Common myeloid progenitor, CD34-positive (primary cell): ENCODE measurements around the gene KDM5C.

Experiments used
- CTCF ChIA-PET: fragments of 350-600 bp; sonication (Branson Sonifier 250); formaldehyde crosslinking; loops from one replicate; lab custom pipeline; 2021; ENCODE audit warnings: antibody characterized with exemption; lab: Charles Lee
- POLR2A ChIA-PET: fragments of 350-600 bp; sonication (Branson Sonifier 250); formaldehyde crosslinking; loops from one replicate; lab custom pipeline; 2021; ENCODE audit warnings: antibody characterized with exemption; lab: Charles Lee
- DNase-seq, 3 donors: peaks; one replicate each; pipeline versions ENCODE4 v3.0.0 to v3.0.0-alpha.2; 2013
- H3K27ac ChIP-seq, 2 experiments: 1 replicate in 1 of 2; 2 replicates in 1 of 2; pipeline ENCODE4 v1.7.0; 2013; ENCODE audit warnings: inconsistent platforms in 2 of 2, low read length in 2 of 2, mild to moderate bottlenecking in 2 of 2, low read depth in 1 of 2, moderate library complexity in 1 of 2; ENCODE audit not compliant: severe bottlenecking in 2 of 2, insufficient read depth in 1 of 2, poor library complexity in 1 of 2
- H3K27me3 ChIP-seq, 5 experiments: replicated peaks in 2 of 5; 1 replicate in 3 of 5; 2 replicates in 2 of 5; pipeline versions ENCODE4 v1.6.1 to v1.7.0; 2013; ENCODE audit warnings: low read length in 4 of 5, mild to moderate bottlenecking in 2 of 5, moderate library complexity in 2 of 5, inconsistent platforms in 1 of 5; ENCODE audit not compliant: insufficient read depth in 5 of 5, control insufficient read depth in 4 of 5
- H3K36me3 ChIP-seq, 4 experiments: 1 replicate in 2 of 4; 2 replicates in 2 of 4; pipeline versions ENCODE4 v1.6.1 to v1.7.0; 2013; ENCODE audit warnings: low read length in 3 of 4, control low read depth in 1 of 4, mild to moderate bottlenecking in 1 of 4; ENCODE audit not compliant: control insufficient read depth in 4 of 4, insufficient read depth in 4 of 4
- H3K4me1 ChIP-seq, 4 experiments: 1 replicate in 3 of 4; 2 replicates in 1 of 4; pipeline versions ENCODE4 v1.6.1 to v1.7.1; 2013; ENCODE audit warnings: low read length in 3 of 4, mild to moderate bottlenecking in 3 of 4, control low read depth in 1 of 4, inconsistent platforms in 1 of 4, moderate library complexity in 1 of 4; ENCODE audit not compliant: control insufficient read depth in 4 of 4, insufficient read depth in 4 of 4; ENCODE audit errors: control extremely low read depth in 1 of 4
- H3K4me3 ChIP-seq, 7 experiments: 1 replicate in 4 of 7; 2 replicates in 3 of 7; pipeline versions ENCODE4 v1.5.1 to v1.7.0; 2013; ENCODE audit warnings: mild to moderate bottlenecking in 7 of 7, low read length in 6 of 7, moderate library complexity in 6 of 7, inconsistent platforms in 2 of 7, low read depth in 2 of 7, control low read depth in 1 of 7; ENCODE audit not compliant: insufficient read depth in 4 of 7, control insufficient read depth in 1 of 7; ENCODE audit errors: extremely low read depth in 1 of 7
- H3K9me3 ChIP-seq, 5 experiments: 1 replicate in 4 of 5; 2 replicates in 1 of 5; pipeline versions ENCODE4 v1.6.1 to v1.7.1; 2013; ENCODE audit warnings: low read length in 4 of 5, mild to moderate bottlenecking in 2 of 5, inconsistent platforms in 1 of 5, low read depth in 1 of 5, moderate library complexity in 1 of 5; ENCODE audit not compliant: control insufficient read depth in 4 of 5, insufficient read depth in 2 of 5; ENCODE audit errors: control extremely low read depth in 1 of 5
- WGBS: methylation state at CpG from one replicate; pipeline ENCODE4 v1.1.5; 2013; ENCODE audit not compliant: insufficient coverage; 5-methylcytosine and 5-hydroxymethylcytosine counted together

The KDM5C gene

DNA sequence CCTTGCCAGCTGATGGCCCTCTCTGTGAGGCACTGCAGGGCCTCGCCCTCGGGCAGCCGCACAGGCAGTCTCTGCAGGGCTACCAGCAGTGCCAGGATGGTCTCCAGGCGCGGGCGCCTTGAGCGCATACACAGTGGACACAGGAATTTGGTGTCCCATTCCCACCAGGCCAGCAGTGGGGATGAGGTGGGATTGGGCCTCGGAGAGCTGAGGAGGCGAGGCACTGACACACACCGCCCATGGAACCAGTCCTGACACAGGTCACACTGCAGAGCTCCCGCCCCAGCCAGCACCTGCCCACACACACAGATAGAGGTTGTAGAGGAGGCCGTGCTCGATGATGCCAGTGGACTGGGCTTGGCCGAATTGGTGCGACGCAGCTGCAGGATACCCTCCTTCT, 30.7 kb downstream of the KDM5C start:
- Histone ChIP-seq H3K4me1 (no peaks in the 10 kb centered on the region), H3K9me3 (no peaks in the 10 kb centered on the region), H3K36me3 (peaks cover 9 to 84% (median 61%) of the 10 kb centered on the region in 4 experiments), H3K27me3 (no peaks in the 10 kb centered on the region), H3K27ac (no peak overlapping the region), H3K4me3 (no peak overlapping the region)
- 97% methylated on average over 14 of the region's 16 CpGs for WGBS
- ChIA-PET CTCF (no interaction called here), POLR2A (no interaction called here)
- DNase-seq = no peak

DNA sequence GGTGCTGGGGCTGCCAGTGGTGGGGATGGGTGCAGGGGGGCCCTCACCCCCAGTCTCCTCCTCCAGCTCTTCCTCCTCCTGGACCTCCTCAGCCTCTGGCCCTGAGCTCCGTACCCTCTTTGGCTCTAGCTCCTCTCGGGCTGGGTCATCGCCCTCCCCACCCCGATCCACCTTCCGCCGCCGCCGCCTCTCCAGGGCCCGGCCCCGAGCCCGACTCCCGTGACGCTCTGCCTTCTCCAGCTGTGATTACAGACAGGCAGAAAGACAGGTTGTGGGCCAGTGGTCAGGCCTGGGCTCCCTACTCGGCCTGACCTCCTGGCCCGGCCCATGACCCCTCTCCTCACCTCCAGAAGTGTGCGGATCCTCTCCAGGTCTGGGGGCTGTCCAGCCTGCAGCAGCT, 31.9 kb downstream of the KDM5C start:
- CTCF ChIA-PET = interaction anchor here (0.7 kb wide), 1 partner anchor 121 kb away, joined by 3 read pairs; no protein-coding TSS in a partner anchor
- DNase-seq = no peak
- 96% methylated on average over 12 of the region's 16 CpGs for WGBS
- no peaks in the 10 kb centered on the region for H3K27me3 ChIP-seq
- no peaks in the 10 kb centered on the region for H3K9me3 ChIP-seq
- H3K4me3 ChIP-seq = no peak overlapping the region
- POLR2A ChIA-PET = no interaction called here
- H3K36me3 ChIP-seq = peaks cover 9 to 72% (median 50%) of the 10 kb centered on the region in 4 experiments
- no peaks in the 10 kb centered on the region for H3K4me1 ChIP-seq
- no peak overlapping the region for H3K27ac ChIP-seq

DNA sequence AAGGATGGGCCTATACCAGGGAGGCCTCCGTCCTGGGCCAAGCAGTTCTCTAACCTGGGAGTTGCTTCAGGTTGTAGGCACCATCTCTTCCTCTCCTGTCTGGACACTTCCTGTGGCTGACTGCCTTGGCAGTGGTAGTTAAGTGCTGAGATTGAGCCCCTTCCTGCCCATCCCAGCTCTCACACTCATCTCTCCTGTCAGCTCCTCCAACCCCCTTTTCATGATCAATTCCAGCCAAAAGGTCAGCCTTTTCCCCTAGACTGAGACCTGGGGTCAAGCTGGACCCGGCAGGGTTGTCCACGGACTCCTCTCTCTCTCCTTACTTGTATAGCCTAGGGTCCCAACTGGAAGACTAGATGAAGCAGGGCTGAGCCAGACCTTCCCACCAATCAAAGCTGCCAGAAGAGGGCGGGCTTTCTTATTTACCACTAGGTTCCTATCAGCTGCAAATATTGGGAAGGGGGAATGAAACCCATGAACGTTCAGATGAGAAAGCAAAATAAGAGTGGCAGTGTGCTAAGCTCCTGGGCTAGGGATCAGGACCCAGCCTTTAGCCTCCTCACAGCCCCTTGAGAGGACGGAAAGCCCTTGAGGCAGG, 34.5 kb downstream of the KDM5C start:
- H3K27ac ChIP-seq = no peak overlapping the region
- no peaks in the 10 kb centered on the region for H3K9me3 ChIP-seq
- WGBS = 100% methylated on average over 3 of the region's 6 CpGs
- ChIA-PET POLR2A (no interaction called here), CTCF (interaction anchor here (1.2 to 1.6 kb wide), 3 partner anchors 9 to 27 kb away, joined by 3 to 4 read pairs (median 4); no protein-coding TSS in a partner anchor)
- no peaks in the 10 kb centered on the region for H3K27me3 ChIP-seq
- H3K4me3 ChIP-seq = no peak overlapping the region
- no peak for DNase-seq
- H3K36me3 ChIP-seq = peaks cover 3 to 46% (median 26%) of the 10 kb centered on the region in 4 experiments
- no peaks in the 10 kb centered on the region for H3K4me1 ChIP-seq

DNA sequence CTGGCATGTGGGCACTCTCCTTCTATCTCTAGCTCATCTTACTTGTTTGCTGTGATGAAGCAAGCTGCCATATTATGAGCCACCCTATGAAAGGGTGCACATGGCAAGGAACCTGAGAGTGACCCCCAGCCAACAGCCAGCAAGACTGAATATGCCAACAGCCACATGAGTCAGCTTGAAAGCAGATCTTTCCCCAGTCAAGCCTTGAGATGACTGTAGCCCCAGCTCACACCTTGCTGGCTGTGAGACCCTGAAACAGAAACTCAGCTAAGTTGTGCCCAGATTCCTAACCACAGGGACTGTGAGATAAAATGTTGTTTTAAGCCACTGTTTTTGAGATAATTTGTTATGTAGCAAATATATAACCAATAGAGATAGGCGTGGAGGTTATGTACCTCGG, 36.2 kb downstream of the KDM5C start:
- no peak for DNase-seq
- Histone ChIP-seq H3K36me3 (peaks cover 0 to 29% (median 14%) of the 10 kb centered on the region in 4 experiments), H3K4me1 (no peaks in the 10 kb centered on the region), H3K27ac (no peak overlapping the region), H3K4me3 (no peak overlapping the region), H3K27me3 (no peaks in the 10 kb centered on the region), H3K9me3 (no peaks in the 10 kb centered on the region)
- 100% methylated on average over 2 of the region's 2 CpGs for WGBS
- CTCF ChIA-PET = no interaction called here
- POLR2A ChIA-PET = no interaction called here

DNA sequence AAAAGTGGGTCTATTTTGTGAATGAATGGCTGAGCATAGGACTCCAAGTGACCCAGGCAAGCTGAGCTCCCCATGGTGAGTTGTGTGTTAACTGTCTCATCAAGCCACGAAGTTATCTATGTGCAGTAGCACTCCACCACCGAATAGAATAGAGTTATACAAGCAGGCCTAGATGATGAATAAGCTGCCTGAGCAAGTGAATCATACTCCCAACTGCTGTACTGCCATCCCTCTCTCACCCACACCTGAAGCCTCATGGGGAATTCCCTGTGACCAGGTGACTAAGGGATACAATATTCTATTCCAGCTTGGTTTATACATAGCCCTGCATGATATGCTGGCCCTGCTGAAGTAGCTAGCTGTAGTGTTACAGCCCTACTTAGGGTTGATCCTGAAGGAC, 38.7 kb downstream of the KDM5C start:
- Histone ChIP-seq H3K27me3 (no peaks in the 10 kb centered on the region), H3K4me1 (no peaks in the 10 kb centered on the region), H3K36me3 (peaks cover 0 to 16% (median 5%) of the 10 kb centered on the region in 4 experiments), H3K9me3 (peaks cover 0 to under 1% (median 0%) of the 10 kb centered on the region in 5 experiments), H3K4me3 (no peak overlapping the region), H3K27ac (no peak overlapping the region)
- ChIA-PET CTCF (interaction anchor here (0.6 kb wide), 1 partner anchor 40 kb away, joined by 3 read pairs; no protein-coding TSS in a partner anchor), POLR2A (no interaction called here)
- DNase-seq = no peak
- WGBS = no CpG with 5 or more reads among the region's 2 CpGs

DNA sequence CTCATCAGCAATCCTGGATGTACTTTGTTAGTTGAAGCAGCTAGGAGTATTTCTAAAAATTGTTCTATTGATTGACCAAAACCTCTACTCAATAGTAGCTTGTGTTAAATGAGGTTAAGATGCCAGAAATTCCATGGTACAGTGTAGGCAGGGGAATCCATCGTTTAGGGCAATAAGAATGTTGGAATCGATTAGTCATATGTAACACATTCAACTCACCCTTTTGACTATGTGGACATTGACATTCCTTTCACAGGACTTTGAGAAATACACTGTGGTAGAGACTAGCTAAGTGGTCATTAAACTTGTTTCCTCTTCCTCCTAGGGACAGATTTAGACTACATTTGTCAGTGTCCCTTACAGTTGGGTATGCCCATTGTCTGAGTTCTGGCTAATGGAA, 40.2 kb downstream of the KDM5C start:
- H3K36me3 ChIP-seq = peaks cover 0 to 6% (median 3%) of the 10 kb centered on the region in 4 experiments
- CTCF ChIA-PET = no interaction called here
- no peak overlapping the region for H3K4me3 ChIP-seq
- WGBS = no CpG with 5 or more reads among the region's 2 CpGs
- H3K9me3 ChIP-seq = peaks cover 0 to 4% (median 0%) of the 10 kb centered on the region in 5 experiments
- H3K27me3 ChIP-seq = no peaks in the 10 kb centered on the region
- no peak overlapping the region for H3K27ac ChIP-seq
- DNase-seq = no peak
- POLR2A ChIA-PET = no interaction called here
- no peaks in the 10 kb centered on the region for H3K4me1 ChIP-seq

DNA sequence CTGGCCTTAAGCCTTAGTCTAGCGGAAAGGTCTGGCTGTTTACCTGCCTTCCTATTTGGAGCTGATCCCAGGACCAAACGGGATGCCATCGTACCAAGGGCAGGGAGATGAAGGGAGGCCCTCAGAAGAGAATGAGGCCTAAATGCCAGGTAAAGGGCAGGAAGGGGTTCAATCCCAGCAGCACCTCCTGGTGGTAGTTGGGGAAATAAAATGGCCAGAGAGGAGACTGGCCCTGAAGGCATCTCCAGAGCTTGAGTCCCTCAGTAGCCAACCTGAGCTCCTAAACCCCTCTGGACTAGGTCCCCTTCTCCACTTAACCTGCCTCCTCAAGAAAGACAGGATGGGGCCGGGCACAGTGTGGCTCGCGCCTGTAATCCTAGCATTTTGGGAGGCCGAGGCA, 53.7 kb downstream of the KDM5C start:
- Histone ChIP-seq H3K4me3 (no peak overlapping the region), H3K27me3 (no peaks in the 10 kb centered on the region), H3K36me3 (no peaks in the 10 kb centered on the region), H3K9me3 (peaks cover 0 to 5% (median 0%) of the 10 kb centered on the region in 5 experiments), H3K27ac (no peak overlapping the region), H3K4me1 (no peaks in the 10 kb centered on the region)
- no peak for DNase-seq
- ChIA-PET POLR2A (no interaction called here), CTCF (no interaction called here)
- WGBS = 98% methylated on average over 7 of the region's 7 CpGs
